ENCODE data around the gene TMEM87B. TPM values are rescaled to one million over a fixed set of nuclear protein-coding genes. Genes with fewer than 3 reads are reported as not detected.

Gene TMEM87B
- total RNA-seq, 1 donor from 2014 or later = 5.7 TPM

- TF ChIP-seq CTCF (IDR thresholded peaks at IDR 0.05; ENCODE audit: borderline replicate concordance) = no peak
- no peaks in the 10 kb centered on the region for H3K4me1 ChIP-seq
- no peak for DNase-seq
- H3K36me3 ChIP-seq = peaks cover 35% of the 10 kb centered on the region
- H3K4me3 ChIP-seq = no peak overlapping the region
- no peaks in the 10 kb centered on the region for H3K27me3 ChIP-seq (ENCODE audit: low read depth)
- intact Hi-C loops (cut with micrococcal nuclease) = no loop called here
- H3K27ac ChIP-seq (replicated peaks) = no peak overlapping the region
- H3K9me3 ChIP-seq (replicated peaks) = no peaks in the 10 kb centered on the region
Observed at GRCh38 chr2:112021781-112022231, 33.3 kb upstream of the TMEM87B start.

- H3K36me3 ChIP-seq = peaks cover 35% of the 10 kb centered on the region
- TF ChIP-seq CTCF (IDR thresholded peaks at IDR 0.05; ENCODE audit: borderline replicate concordance) = no peak
- H3K4me1 ChIP-seq = no peaks in the 10 kb centered on the region
- H3K9me3 ChIP-seq (replicated peaks) = no peaks in the 10 kb centered on the region
- DNase-seq = no peak
- H3K27ac ChIP-seq (replicated peaks) = no peak overlapping the region
- H3K27me3 ChIP-seq (ENCODE audit: low read depth) = no peaks in the 10 kb centered on the region
- no peak overlapping the region for H3K4me3 ChIP-seq
- intact Hi-C loops (cut with micrococcal nuclease) = no loop called here
Observed at GRCh38 chr2:112023707-112024106, 31.4 kb upstream of the TMEM87B start.

- DNase-seq = no peak
- no peak for TF ChIP-seq CTCF (IDR thresholded peaks at IDR 0.05; ENCODE audit: borderline replicate concordance)
- peaks cover 36% of the 10 kb centered on the region for H3K36me3 ChIP-seq
- intact Hi-C loops (cut with micrococcal nuclease) = no loop called here
- H3K27me3 ChIP-seq (ENCODE audit: low read depth) = no peaks in the 10 kb centered on the region
- no peaks in the 10 kb centered on the region for H3K9me3 ChIP-seq (replicated peaks)
- no peak overlapping the region for H3K27ac ChIP-seq (replicated peaks)
- no peak overlapping the region for H3K4me3 ChIP-seq
- H3K4me1 ChIP-seq = no peaks in the 10 kb centered on the region
Observed at GRCh38 chr2:112024231-112024630, 30.8 kb upstream of the TMEM87B start.

GRCh38 chr2:112024896-112025491, 30.1 kb upstream of the TMEM87B start:
- intact Hi-C loops (cut with micrococcal nuclease) = no loop called here
- Histone ChIP-seq H3K27ac (replicated peaks) (no peak overlapping the region), H3K36me3 (peaks cover 29% of the 10 kb centered on the region), H3K9me3 (replicated peaks) (no peaks in the 10 kb centered on the region), H3K4me1 (no peaks in the 10 kb centered on the region), H3K27me3 (ENCODE audit: low read depth) (no peaks in the 10 kb centered on the region), H3K4me3 (no peak overlapping the region)
- DNase-seq = no peak
- no peak for TF ChIP-seq CTCF (IDR thresholded peaks at IDR 0.05; ENCODE audit: borderline replicate concordance)

- H3K27ac ChIP-seq (replicated peaks) = no peak overlapping the region
- no peaks in the 10 kb centered on the region for H3K27me3 ChIP-seq (ENCODE audit: low read depth)
- DNase-seq = no peak
- intact Hi-C loops (cut with micrococcal nuclease) = no loop called here
- no peaks in the 10 kb centered on the region for H3K9me3 ChIP-seq (replicated peaks)
- no peak for TF ChIP-seq CTCF (IDR thresholded peaks at IDR 0.05; ENCODE audit: borderline replicate concordance)
- H3K36me3 ChIP-seq = peaks cover 22% of the 10 kb centered on the region
- H3K4me1 ChIP-seq = no peaks in the 10 kb centered on the region
- no peak overlapping the region for H3K4me3 ChIP-seq
Observed at GRCh38 chr2:112026509-112026908, 28.6 kb upstream of the TMEM87B start.
